CD14-positive monocyte (primary cell): ENCODE results near the gene GNG8. TPM values are rescaled to one million over a fixed set of nuclear protein-coding genes. Genes with fewer than 3 reads are reported as not detected.

Source experiments
- DNase-seq, 3 donors: peaks; one replicate each; pipeline ENCODE4 v3.0.0-alpha.2; 2011 to 2022
- H2AFZ ChIP-seq: 2 replicates; pipeline ENCODE4 v1.6.0; 2012; ENCODE audit warnings: mild to moderate bottlenecking, low read depth, low read length, inconsistent platforms; ENCODE audit not compliant: insufficient read depth, poor library complexity, severe bottlenecking
- H3K27ac ChIP-seq, 2 donors: 1 replicate in 1 of 2; 2 replicates in 1 of 2; pipeline ENCODE4 v1.5.1; 2012 to 2013; ENCODE audit warnings: low read length in 2 of 2, control low read depth in 1 of 2, inconsistent platforms in 1 of 2, low read depth in 1 of 2, mild to moderate bottlenecking in 1 of 2
- H3K27me3 ChIP-seq, 2 donors: one replicate each; pipeline versions ENCODE4 v1.6.0 to v1.6.1; 2011 to 2013; ENCODE audit warnings: low read length in 2 of 2; ENCODE audit not compliant: control insufficient read depth in 2 of 2, insufficient read depth in 2 of 2
- H3K36me3 ChIP-seq, 2 donors: replicated peaks in 1 of 2; 1 replicate in 1 of 2; 2 replicates in 1 of 2; pipeline versions ENCODE4 v1.5.1 to v1.6.1; 2012 to 2013; ENCODE audit warnings: low read length in 2 of 2, control low read depth in 1 of 2, inconsistent platforms in 1 of 2, mild to moderate bottlenecking in 1 of 2; ENCODE audit not compliant: insufficient read depth in 2 of 2, control insufficient read depth in 1 of 2
- H3K4me1 ChIP-seq, 2 donors: 1 replicate in 1 of 2; 2 replicates in 1 of 2; pipeline versions ENCODE4 v1.5.1 to v1.6.1; 2012 to 2013; ENCODE audit warnings: low read length in 2 of 2, control low read depth in 1 of 2, inconsistent platforms in 1 of 2, mild to moderate bottlenecking in 1 of 2, moderate library complexity in 1 of 2; ENCODE audit not compliant: insufficient read depth in 2 of 2, control insufficient read depth in 1 of 2
- H3K4me2 ChIP-seq: replicated peaks from 2 replicates; pipeline ENCODE3; 2012; ENCODE audit warnings: low read length, moderate library complexity, mild to moderate bottlenecking; ENCODE audit not compliant: poor library complexity, severe bottlenecking; ENCODE audit errors: extremely low read depth
- H3K4me3 ChIP-seq, 3 experiments: fragments of 200-600 bp in 1 of 3; sonication (generic) in 1 of 3; replicated peaks in 1 of 3; 1 replicate in 2 of 3; 2 replicates in 1 of 3; pipeline ENCODE4 v1.5.1; 2011 to 2013; ENCODE audit warnings: low read length in 3 of 3, mild to moderate bottlenecking in 3 of 3, control low read depth in 2 of 3, low read depth in 2 of 3, inconsistent platforms in 1 of 3, moderate library complexity in 1 of 3
- H3K79me2 ChIP-seq: 2 replicates; pipeline ENCODE4 v1.6.0; 2012; ENCODE audit warnings: mild to moderate bottlenecking, control low read depth, inconsistent platforms, low read length, moderate library complexity; ENCODE audit not compliant: insufficient read depth
- H3K9ac ChIP-seq: 2 replicates; pipeline ENCODE4 v1.6.0; 2017; ENCODE audit warnings: low read length, mild to moderate bottlenecking; ENCODE audit not compliant: insufficient read depth, poor library complexity, severe bottlenecking
- H3K9me3 ChIP-seq, 2 donors: replicated peaks in 1 of 2; 1 replicate in 1 of 2; 2 replicates in 1 of 2; pipeline versions ENCODE4 v1.5.1 to v1.6.1; 2012 to 2013; ENCODE audit warnings: low read length in 2 of 2, control low read depth in 1 of 2; ENCODE audit not compliant: control insufficient read depth in 1 of 2, insufficient read depth in 1 of 2
- H4K20me1 ChIP-seq: 2 replicates; pipeline ENCODE4 v1.6.0; 2012; ENCODE audit warnings: mild to moderate bottlenecking, low read length, control low read depth, moderate library complexity; ENCODE audit not compliant: insufficient read depth
- H3K27ac Mint-ChIP-seq, 7 donors: one replicate each; pipeline ENCODE4 v1.8.0; 2020; ENCODE audit warnings: mild to moderate bottlenecking in 7 of 7, mixed read lengths in 7 of 7, moderate library complexity in 6 of 7, inconsistent platforms in 2 of 7
- H3K27me3 Mint-ChIP-seq, 3 donors: one replicate each; pipeline ENCODE4 v1.8.0; 2021 to 2022; ENCODE audit warnings: low read depth in 3 of 3, mild to moderate bottlenecking in 3 of 3, mixed read lengths in 3 of 3, moderate library complexity in 3 of 3, inconsistent platforms in 1 of 3
- H3K36me3 Mint-ChIP-seq, 2 donors: one replicate each; pipeline ENCODE4 v1.8.0; 2020; ENCODE audit warnings: mixed read lengths in 2 of 2, inconsistent platforms in 1 of 2, mild to moderate bottlenecking in 1 of 2
- H3K4me1 Mint-ChIP-seq: one replicate; pipeline ENCODE4 v1.8.0; 2020; ENCODE audit warnings: mild to moderate bottlenecking, mixed read lengths
- H3K4me3 Mint-ChIP-seq, 2 donors: one replicate each; pipeline ENCODE4 v1.8.0; 2020; ENCODE audit warnings: mild to moderate bottlenecking in 2 of 2, mixed read lengths in 2 of 2, moderate library complexity in 1 of 2
- H3K9me3 Mint-ChIP-seq, 7 donors: one replicate each; pipeline ENCODE4 v1.8.0; 2020 to 2022; ENCODE audit warnings: mixed read lengths in 7 of 7, mild to moderate bottlenecking in 6 of 7, moderate library complexity in 6 of 7, inconsistent platforms in 2 of 7
- CTCF ChIP-seq: fragments of 200-600 bp; IDR thresholded peaks from one replicate; pipeline ENCODE4 v1.8.0; 2022; ENCODE audit warnings: antibody characterized with exemption, mild to moderate bottlenecking
- WGBS: methylation state at CpG from one replicate; pipeline ENCODE4 v1.1.5; 2013; ENCODE audit warnings: missing lambda C conversion rate; ENCODE audit not compliant: insufficient coverage; 5-methylcytosine and 5-hydroxymethylcytosine counted together
- intact Hi-C, 2 donors: fragments of 100-400 bp; cut with micrococcal nuclease; formaldehyde crosslinking; loops; one replicate each; pipeline versions ENCODE4 v1.15.0 to v1.15.1; 2023
- polyA plus RNA-seq, 3 donors: library from polyadenylated mRNA; depleted of rRNA in 1 of 3; unstranded in 2 of 3; stranded (reverse) in 1 of 3; fragments of 300-500 nt in 2 of 3; fragments of >200 nt in 1 of 3; fragmentation: Illumina TruSeq in 2 of 3; gene quantifications; 1 replicate in 2 of 3; 2 replicates in 1 of 3; pipeline ENCODE4 v1.2.3, GENCODE V29; 2012 to 2021

Gene GNG8
- polyA plus RNA-seq, 3 donors = not detected

GRCh38 chr19:46634656-46635218 is 1.3 kb downstream of the GNG8 start:
- peaks cover 42 to 52% of the 10 kb centered on the region in 2 donors for H3K4me1 ChIP-seq
- Mint-ChIP-seq H3K36me3 (peaks cover 0 to 3% of the 10 kb centered on the region in 2 donors), H3K4me1 (peaks cover 34% of the 10 kb centered on the region), H3K4me3 (peak overlapping the region; percentile 31 to 83), H3K27ac (peak overlapping the region in 2 of 7 donors; percentile 8 to 80), H3K27me3 (peaks cover 37 to 40% (median 40%) of the 10 kb centered on the region in 3 donors), H3K9me3 (peaks cover 0 to 5% (median 0%) of the 10 kb centered on the region in 7 donors)
- intact Hi-C loops = loop anchor here in 1 of 2 donors (1.0 kb wide), 1 partner anchor 27 kb away; the partner anchor contains the start of gene DACT3
- no peak for TF ChIP-seq CTCF
- DNase-seq = no peak
- peak overlapping the region; percentile 15 for H3K9ac ChIP-seq
- H3K27ac ChIP-seq = no peak overlapping the region
- H3K79me2 ChIP-seq = no peaks in the 10 kb centered on the region
- H3K4me3 ChIP-seq = peak overlapping the region in 1 of 3 experiments; percentile 53
- peak overlapping the region; percentile 68 for H3K4me2 ChIP-seq
- peaks cover 15 to 66% of the 10 kb centered on the region in 2 donors for H3K27me3 ChIP-seq
- H3K9me3 ChIP-seq = no peaks in the 10 kb centered on the region
- no peaks in the 10 kb centered on the region for H4K20me1 ChIP-seq
- no peaks in the 10 kb centered on the region for H3K36me3 ChIP-seq
- H2AFZ ChIP-seq = no peak overlapping the region
- WGBS = 10% methylated on average over 21 of the region's 23 CpGs

- DNase-seq = peak; percentile 84 to 96 (median 91)
- Histone ChIP-seq H3K9me3 (no peaks in the 10 kb centered on the region), H3K4me3 (peak overlapping the region in 1 of 3 experiments; percentile 68), H4K20me1 (no peaks in the 10 kb centered on the region), H2AFZ (peak overlapping the region; percentile 55), H3K36me3 (no peaks in the 10 kb centered on the region), H3K27me3 (peaks cover 15 to 61% of the 10 kb centered on the region in 2 donors), H3K79me2 (no peaks in the 10 kb centered on the region), H3K9ac (peak overlapping the region; percentile 15), H3K4me1 (peaks cover 39 to 48% of the 10 kb centered on the region in 2 donors), H3K27ac (peak overlapping the region in 1 of 2 donors; percentile 66), H3K4me2 (peak overlapping the region; percentile 69)
- intact Hi-C loops = loop anchor here in 1 of 2 donors (1.0 kb wide), 1 partner anchor 27 kb away; the partner anchor contains the start of gene DACT3
- Mint-ChIP-seq H3K9me3 (peaks cover 0 to 3% (median 0%) of the 10 kb centered on the region in 7 donors), H3K4me1 (peaks cover 33% of the 10 kb centered on the region), H3K27me3 (peaks cover 37 to 38% (median 38%) of the 10 kb centered on the region in 3 donors), H3K36me3 (peaks cover 0 to 3% of the 10 kb centered on the region in 2 donors), H3K27ac (peak overlapping the region; percentile 5 to 89 (median 73)), H3K4me3 (peak overlapping the region; percentile 34 to 75)
- WGBS = 0% methylated on average over 30 of the region's 38 CpGs
- no peak for TF ChIP-seq CTCF
Measured at GRCh38 chr19:46634045-46634655, 1.9 kb downstream of the GNG8 start.
